ENCODE results near the gene TMC7. TPM values are rescaled to one million over a fixed set of nuclear protein-coding genes. Genes with fewer than 3 reads are reported as not detected.
A peak's percentile ranks its signal among the peaks of the same experiment; 100 is the strongest.

TMC7 gene
- 3.3 TPM for total RNA-seq
- long read RNA-seq, transcript TMC7-201 (16 exons, 3,640 nt) = major isoform, 7 of 15 reads
- long read RNA-seq, partial matches to known transcripts = 3 of 15 reads
- long read RNA-seq, other reads (novel, unspliced or antisense) = 5 of 15 reads

DNA sequence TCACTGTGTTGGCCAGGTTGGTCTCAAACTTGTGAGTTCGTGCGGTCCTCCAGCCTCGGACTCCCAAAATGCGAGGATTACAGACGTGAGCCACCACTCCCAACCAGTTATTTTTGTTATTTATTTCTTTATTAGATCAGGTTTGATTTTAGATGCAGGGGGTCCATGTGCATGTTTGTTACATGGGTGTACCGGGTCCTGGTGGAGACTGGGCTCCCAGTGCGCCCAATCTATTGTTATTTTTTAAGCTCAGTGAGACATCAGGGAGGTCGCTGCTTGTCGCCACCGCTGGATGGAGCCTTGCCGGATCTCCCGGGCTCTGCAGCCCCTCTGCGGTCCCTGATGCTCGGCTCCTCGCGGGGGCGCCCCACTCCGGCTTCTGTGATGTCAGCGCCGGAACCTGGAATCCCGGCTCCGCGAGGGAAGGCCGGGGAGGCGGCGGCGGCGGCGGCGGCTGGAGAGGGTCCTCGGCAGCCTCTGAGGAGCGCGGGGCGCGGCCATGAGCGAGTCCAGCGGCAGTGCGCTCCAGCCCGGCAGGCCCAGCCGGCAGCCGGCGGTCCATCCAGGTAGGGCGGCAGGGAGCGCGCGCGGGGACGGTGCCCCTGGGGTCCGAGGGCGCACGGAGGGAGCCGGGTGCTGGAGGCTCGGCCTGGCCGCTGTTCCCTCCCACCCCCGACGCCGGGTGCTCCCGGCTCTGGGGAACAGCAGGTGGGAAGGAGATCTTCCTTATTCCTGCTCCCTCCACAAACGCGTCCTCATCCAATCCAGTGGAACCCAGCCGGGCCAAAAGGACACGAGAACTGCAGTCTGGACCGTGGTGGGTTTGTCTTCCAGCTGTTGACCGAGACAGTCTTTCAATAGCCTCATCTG is at the start of gene TMC7:
TMC7 (plus strand) TSS at position 370 of the 870 bp plus-strand sequence; CDS start at position 500, 130 bp downstream.
- intact Hi-C loops (cut with DNase I) = no loop called here
- peak within 1 kb of the TSS; percentile 78 for H3K27ac ChIP-seq
- no peaks in the 10 kb centered on the region for H3K4me1 ChIP-seq

GRCh38 chr16:18936727-18937340 is 46.9 kb upstream of the TMC7 start:
- Histone ChIP-seq H3K36me3 (no peaks in the 10 kb centered on the region), H3K4me1 (no peaks in the 10 kb centered on the region), H3K27me3 (ENCODE audit: low read depth) (no peaks in the 10 kb centered on the region), H3K27ac (no peak overlapping the region), H3K9me3 (no peaks in the 10 kb centered on the region), H3K4me3 (no peak overlapping the region)
- ATAC-seq (no peak), DNase-seq (no peak)
- intact Hi-C loops (cut with DNase I) = no loop called here
- no peak for TF ChIP-seq CTCF (IDR thresholded peaks at IDR 0.05)

More for the DNA sequence above, at the start of gene TMC7:
- no peaks in the 10 kb centered on the region for H3K9me3 ChIP-seq
- DNase-seq = peak; percentile 90
- TF ChIP-seq CTCF (IDR thresholded peaks at IDR 0.05) = peak; percentile 80
- no peaks in the 10 kb centered on the region for H3K36me3 ChIP-seq
- peak; percentile 98 to 99 for ATAC-seq
- peak within 1 kb of the TSS; percentile 61 for H3K4me3 ChIP-seq
- H3K27me3 ChIP-seq (ENCODE audit: low read depth) = peaks cover 11% of the 10 kb centered on the region

DNA sequence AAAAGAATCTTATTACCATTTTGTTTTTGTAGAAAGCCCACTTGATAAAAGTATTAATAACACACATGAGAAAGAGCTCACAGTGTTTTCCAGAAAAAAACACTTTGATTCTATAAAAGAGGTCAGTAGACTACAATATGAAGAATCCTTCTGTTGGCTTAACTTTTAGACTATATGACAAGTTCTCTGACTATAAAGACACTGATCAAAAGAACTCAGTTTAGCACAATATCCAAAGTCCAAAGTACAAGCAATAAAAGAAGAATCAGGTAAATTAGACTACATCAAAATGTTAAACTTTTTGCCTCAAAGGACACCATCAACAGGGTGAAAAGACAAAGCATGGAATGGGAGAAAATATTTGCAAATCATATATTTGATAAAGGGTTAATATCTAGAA is 46.3 kb upstream of the TMC7 start:
- intact Hi-C loops (cut with DNase I) = no loop called here
- no peak for TF ChIP-seq CTCF (IDR thresholded peaks at IDR 0.05)
- no peaks in the 10 kb centered on the region for H3K4me1 ChIP-seq
- H3K27ac ChIP-seq = no peak overlapping the region
- H3K9me3 ChIP-seq = no peaks in the 10 kb centered on the region
- no peaks in the 10 kb centered on the region for H3K36me3 ChIP-seq
- ATAC-seq (no peak), DNase-seq (no peak)
- no peaks in the 10 kb centered on the region for H3K27me3 ChIP-seq (ENCODE audit: low read depth)
- H3K4me3 ChIP-seq = no peak overlapping the region

- intact Hi-C loops (cut with DNase I) = no loop called here
- DNase-seq (no peak), ATAC-seq (no peak)
- TF ChIP-seq CTCF (IDR thresholded peaks at IDR 0.05) = no peak
- Histone ChIP-seq H3K36me3 (no peaks in the 10 kb centered on the region), H3K27me3 (ENCODE audit: low read depth) (no peaks in the 10 kb centered on the region), H3K9me3 (no peaks in the 10 kb centered on the region), H3K27ac (no peak overlapping the region), H3K4me3 (no peak overlapping the region), H3K4me1 (no peaks in the 10 kb centered on the region)
Measured at GRCh38 chr16:18938986-18939385, 44.7 kb upstream of the TMC7 start.

GRCh38 chr16:18941471-18941870 is 42.3 kb upstream of the TMC7 start:
- DNase-seq = no peak
- TF ChIP-seq CTCF (IDR thresholded peaks at IDR 0.05) = no peak
- Histone ChIP-seq H3K4me1 (peaks cover 4% of the 10 kb centered on the region), H3K27ac (no peak overlapping the region), H3K36me3 (no peaks in the 10 kb centered on the region), H3K27me3 (ENCODE audit: low read depth) (no peaks in the 10 kb centered on the region), H3K9me3 (no peaks in the 10 kb centered on the region), H3K4me3 (no peak overlapping the region)
- no peak for ATAC-seq
- intact Hi-C loops (cut with DNase I) = no loop called here
